HG02588 (cell line): Measurements from ENCODE around the gene DMP1.
"Not testable (repeated sequence)": the region's sequence is repeated elsewhere in the genome, so short reads cannot be mapped to it uniquely, and the experiment has no call there.

Experiments
- ATAC-seq: cut with Tn5 transposase; IDR thresholded peaks from one replicate; pipeline ENCODE4 v1.9.1; 2021; ENCODE audit warnings: mild to moderate bottlenecking, moderate library complexity; ENCODE audit not compliant: unreplicated experiment

DMP1 gene

GRCh38 chr4:87680271-87680670 is 30.2 kb downstream of the DMP1 start:
- no peak for ATAC-seq

DNA sequence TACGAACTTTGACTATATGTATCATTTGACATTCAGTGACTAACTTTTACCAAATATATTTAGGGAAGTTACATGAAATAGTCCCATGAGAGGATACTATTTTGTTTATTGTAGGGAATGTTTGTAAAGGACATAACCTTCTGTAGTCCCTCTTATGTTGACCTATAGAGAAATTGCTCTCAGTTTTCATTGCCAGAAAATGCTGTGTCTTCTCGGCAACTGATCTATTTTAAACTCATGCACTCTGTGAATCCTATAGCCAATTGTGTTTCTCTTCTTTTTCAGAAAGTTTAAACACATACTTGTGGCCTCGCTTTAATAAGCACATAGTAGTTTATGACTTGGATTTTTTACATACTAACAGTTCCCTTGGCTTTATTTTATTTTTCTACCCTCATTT is 38.2 kb downstream of the DMP1 start:
- ATAC-seq: no peak

DNA sequence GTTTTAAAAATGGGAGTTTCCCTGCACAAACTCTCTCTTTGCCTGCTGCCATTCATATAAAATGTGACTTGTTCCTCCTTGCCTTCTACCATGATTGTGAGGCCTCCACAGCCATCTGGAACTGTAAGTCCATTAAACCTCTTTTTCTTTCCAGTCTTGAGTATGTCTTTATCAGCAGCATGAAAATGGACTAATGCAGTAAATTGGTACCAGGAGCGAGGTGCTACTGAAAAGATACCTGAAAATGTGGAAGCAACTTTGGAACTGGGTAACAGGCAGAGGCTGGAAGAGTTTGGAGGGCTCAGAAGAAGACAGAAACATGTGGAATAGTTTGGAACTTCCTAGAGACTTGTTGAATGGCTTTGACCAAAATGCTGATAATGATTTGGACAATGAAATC is 40.9 kb downstream of the DMP1 start:
- ATAC-seq: not testable (repeated sequence)

DNA sequence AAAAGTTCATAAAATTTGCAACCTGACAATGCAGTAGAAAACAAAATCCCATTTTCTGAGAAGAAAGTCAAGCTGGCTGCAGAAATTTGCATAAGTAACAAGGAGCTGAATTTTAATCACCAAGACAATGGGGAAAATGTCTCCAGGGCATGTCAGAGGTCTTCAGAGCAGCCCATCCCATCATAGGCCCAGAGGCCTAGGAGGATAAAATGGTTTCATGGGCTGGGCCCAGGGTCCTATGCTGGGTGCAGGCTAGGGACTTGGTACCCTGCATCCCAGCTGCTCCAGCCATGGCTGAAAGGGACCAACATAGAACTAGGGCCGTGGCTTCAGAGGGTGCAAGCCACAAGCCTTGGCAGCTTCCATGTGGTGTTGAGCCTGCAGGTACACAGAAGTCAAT is 42.0 kb downstream of the DMP1 start:
- ATAC-seq: not testable (repeated sequence)

- no peak for ATAC-seq
These were observed 47.2 kb downstream of the DMP1 start for GRCh38 chr4:87697272-87697671.

- no peak for ATAC-seq
These were observed 47.9 kb downstream of the DMP1 start for GRCh38 chr4:87697945-87698344.

GRCh38 chr4:87698394-87698793 is 48.3 kb downstream of the DMP1 start:
- ATAC-seq: no peak

GRCh38 chr4:87704001-87704400 is 53.9 kb downstream of the DMP1 start:
- no peak for ATAC-seq

DNA sequence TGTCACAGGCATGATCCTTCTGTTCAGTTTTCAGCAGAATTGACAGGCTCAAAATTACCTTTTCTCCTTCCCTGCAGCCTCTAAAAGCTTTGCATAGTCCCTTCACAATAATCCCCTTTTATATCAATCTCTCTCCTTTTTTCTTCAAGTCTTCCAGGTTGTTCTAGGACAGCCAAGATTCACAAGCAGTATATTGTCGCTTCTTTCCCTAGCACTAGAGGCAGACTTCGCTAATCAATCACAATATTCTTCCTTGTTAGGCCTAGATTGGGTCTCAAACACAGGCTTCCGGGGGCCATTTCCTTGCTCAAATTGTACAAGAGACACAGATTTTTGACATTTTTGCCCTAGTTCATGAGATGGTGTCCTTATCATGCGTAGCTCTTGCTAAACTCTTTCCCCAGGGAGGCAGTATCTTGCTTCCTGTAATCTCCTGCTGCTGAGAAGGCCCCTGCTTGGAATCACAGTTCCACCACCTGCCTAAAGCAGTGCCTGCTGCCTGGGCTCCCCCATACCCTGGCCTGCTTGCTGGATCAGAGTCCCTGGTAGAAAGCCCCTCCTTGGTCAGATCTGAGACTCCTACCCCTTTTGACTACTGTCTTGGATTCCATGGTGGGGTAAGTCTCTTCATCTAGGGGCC is 57.3 kb downstream of the DMP1 start:
- no peak for ATAC-seq
